Thymus (tissue), 11 donors: ENCODE data around the gene TRPC4. TPM values are rescaled to one million over a fixed set of nuclear protein-coding genes. Genes with fewer than 3 reads are reported as not detected.

Experiments
- DNase-seq, 9 donors: peaks; one replicate each; pipeline ENCODE4 v3.0.0-alpha.2; 2013; ENCODE audit warnings: low spot score in 9 of 9, low read depth in 6 of 9, missing footprints in 1 of 9
- H3K27ac ChIP-seq, 2 donors: one replicate each; pipeline ENCODE4 v1.5.1; 2013; ENCODE audit warnings: control low read depth in 1 of 2, low read depth in 1 of 2, low read length in 1 of 2, mild to moderate bottlenecking in 1 of 2, moderate library complexity in 1 of 2
- H3K27me3 ChIP-seq, 2 donors: one replicate each; pipeline ENCODE4 v1.5.1; 2013; ENCODE audit warnings: low read length in 1 of 2; ENCODE audit not compliant: control insufficient read depth in 2 of 2, insufficient read depth in 1 of 2
- H3K36me3 ChIP-seq, 2 donors: one replicate each; pipeline ENCODE4 v1.5.1; 2013; ENCODE audit warnings: low read length in 1 of 2, mild to moderate bottlenecking in 1 of 2, moderate library complexity in 1 of 2; ENCODE audit not compliant: control insufficient read depth in 2 of 2, insufficient read depth in 2 of 2
- H3K4me1 ChIP-seq, 2 donors: one replicate each; pipeline ENCODE4 v1.5.1; 2013; ENCODE audit warnings: low read length in 2 of 2; ENCODE audit not compliant: control insufficient read depth in 2 of 2, insufficient read depth in 2 of 2
- H3K4me3 ChIP-seq, 2 donors: one replicate each; pipeline ENCODE4 v1.5.1; 2013; ENCODE audit warnings: low read length in 2 of 2, control low read depth in 1 of 2, mild to moderate bottlenecking in 1 of 2
- H3K9me3 ChIP-seq, 2 donors: one replicate each; pipeline ENCODE4 v1.5.1; 2013; ENCODE audit warnings: low read length in 1 of 2, mild to moderate bottlenecking in 1 of 2; ENCODE audit not compliant: control insufficient read depth in 2 of 2, insufficient read depth in 1 of 2
- WGBS: extraction: QIAGEN DNeasy Blood & Tissue Kit; methylation state at CpG from one replicate; pipeline ENCODE4 v1.1.7; 2013; 5-methylcytosine and 5-hydroxymethylcytosine counted together
- polyA plus RNA-seq: library from polyadenylated mRNA; stranded (reverse); fragments of 200-250 nt; gene quantifications from one replicate; pipeline ENCODE4 v1.2.3, GENCODE V29; 2013
- total RNA-seq: library from RNA; stranded (reverse); fragments of 120-200 nt; gene quantifications from one replicate; pipeline ENCODE4 v1.2.4, GENCODE V29; 2013
- donor health status: healthy.

The TRPC4 gene
- total and polyA plus RNA-seq, 2 donors, result 0.14 to 0.19 TPM

- H3K9me3 ChIP-seq, result no peaks in the 10 kb centered on the region
- no peak overlapping the region for H3K27ac ChIP-seq
- H3K4me1 ChIP-seq, result no peaks in the 10 kb centered on the region
- no peak overlapping the region for H3K4me3 ChIP-seq
- no peak for DNase-seq
- H3K27me3 ChIP-seq, result no peaks in the 10 kb centered on the region
- H3K36me3 ChIP-seq, result no peaks in the 10 kb centered on the region
Measured at GRCh38 chr13:37795326-37795725, 74.2 kb downstream of the TRPC4 start.

- Histone ChIP-seq H3K36me3 (no peaks in the 10 kb centered on the region), H3K9me3 (no peaks in the 10 kb centered on the region), H3K27ac (no peak overlapping the region), H3K27me3 (no peaks in the 10 kb centered on the region), H3K4me1 (no peaks in the 10 kb centered on the region), H3K4me3 (no peak overlapping the region)
- 95% methylated on average over 2 of the region's 2 CpGs for WGBS
- DNase-seq, result no peak
Measured at GRCh38 chr13:37791699-37792098, 77.9 kb downstream of the TRPC4 start.

- Histone ChIP-seq H3K9me3 (no peaks in the 10 kb centered on the region), H3K27me3 (no peaks in the 10 kb centered on the region), H3K27ac (no peak overlapping the region), H3K36me3 (no peaks in the 10 kb centered on the region), H3K4me1 (no peaks in the 10 kb centered on the region), H3K4me3 (no peak overlapping the region)
- 92% methylated on average over 1 of the region's 1 CpG for WGBS
- DNase-seq, result no peak
Measured at GRCh38 chr13:37788346-37788745, 81.2 kb downstream of the TRPC4 start.

GRCh38 chr13:37777676-37778075 lies 91.9 kb downstream of the TRPC4 start:
- H3K4me3 ChIP-seq, result no peak overlapping the region
- H3K27ac ChIP-seq, result no peak overlapping the region
- no peak for DNase-seq
- H3K36me3 ChIP-seq, result no peaks in the 10 kb centered on the region
- no peaks in the 10 kb centered on the region for H3K27me3 ChIP-seq
- H3K9me3 ChIP-seq, result no peaks in the 10 kb centered on the region
- H3K4me1 ChIP-seq, result no peaks in the 10 kb centered on the region

- no peak overlapping the region for H3K27ac ChIP-seq
- no peaks in the 10 kb centered on the region for H3K36me3 ChIP-seq
- DNase-seq, result no peak
- no peak overlapping the region for H3K4me3 ChIP-seq
- WGBS, result 84% methylated on average over 1 of the region's 1 CpG
- H3K9me3 ChIP-seq, result no peaks in the 10 kb centered on the region
- no peaks in the 10 kb centered on the region for H3K4me1 ChIP-seq
- no peaks in the 10 kb centered on the region for H3K27me3 ChIP-seq
Measured at GRCh38 chr13:37775871-37776270, 93.7 kb downstream of the TRPC4 start.

GRCh38 chr13:37772644-37773043 lies 96.9 kb downstream of the TRPC4 start:
- Histone ChIP-seq H3K9me3 (no peaks in the 10 kb centered on the region), H3K27me3 (no peaks in the 10 kb centered on the region), H3K4me3 (no peak overlapping the region), H3K27ac (no peak overlapping the region), H3K36me3 (no peaks in the 10 kb centered on the region), H3K4me1 (no peaks in the 10 kb centered on the region)
- WGBS, result 89% methylated on average over 7 of the region's 7 CpGs
- no peak for DNase-seq

GRCh38 chr13:37769545-37769944 lies 100.0 kb downstream of the TRPC4 start:
- WGBS, result 94% methylated on average over 2 of the region's 2 CpGs
- Histone ChIP-seq H3K9me3 (no peaks in the 10 kb centered on the region), H3K36me3 (no peaks in the 10 kb centered on the region), H3K27me3 (no peaks in the 10 kb centered on the region), H3K4me1 (no peaks in the 10 kb centered on the region), H3K4me3 (no peak overlapping the region), H3K27ac (no peak overlapping the region)
- DNase-seq, result no peak

- no peak for DNase-seq
- no peaks in the 10 kb centered on the region for H3K9me3 ChIP-seq
- H3K27ac ChIP-seq, result no peak overlapping the region
- H3K36me3 ChIP-seq, result no peaks in the 10 kb centered on the region
- H3K4me3 ChIP-seq, result no peak overlapping the region
- no peaks in the 10 kb centered on the region for H3K27me3 ChIP-seq
- 79% methylated on average over 2 of the region's 2 CpGs for WGBS
- no peaks in the 10 kb centered on the region for H3K4me1 ChIP-seq
Measured at GRCh38 chr13:37769078-37769477, 100.5 kb downstream of the TRPC4 start.

- Histone ChIP-seq H3K4me3 (no peak overlapping the region), H3K9me3 (no peaks in the 10 kb centered on the region), H3K4me1 (no peaks in the 10 kb centered on the region), H3K27me3 (no peaks in the 10 kb centered on the region), H3K36me3 (no peaks in the 10 kb centered on the region), H3K27ac (no peak overlapping the region)
- 84% methylated on average over 3 of the region's 3 CpGs for WGBS
- DNase-seq, result no peak
Measured at GRCh38 chr13:37766502-37766901, 103.1 kb downstream of the TRPC4 start.

GRCh38 chr13:37755349-37755748 lies 114.2 kb downstream of the TRPC4 start:
- Histone ChIP-seq H3K4me3 (no peak overlapping the region), H3K27me3 (no peaks in the 10 kb centered on the region), H3K36me3 (no peaks in the 10 kb centered on the region), H3K9me3 (no peaks in the 10 kb centered on the region), H3K4me1 (no peaks in the 10 kb centered on the region), H3K27ac (no peak overlapping the region)
- no peak for DNase-seq
- WGBS, result 94% methylated on average over 3 of the region's 3 CpGs
